Thyroid gland (tissue), 4 donors: ENCODE results near the gene BIK.

ENCODE experiments used
- CTCF ChIP-seq, 6 experiments: fragments of 200-600 bp in 3 of 6; fragments of 450-650 bp in 3 of 6; sonication (generic) in 3 of 6; IDR thresholded peaks; one replicate each; pipeline ENCODE4 v1.5.1; 2016 to 2019; ENCODE audit warnings: antibody characterized with exemption in 6 of 6, mild to moderate bottlenecking in 2 of 6, inconsistent platforms in 1 of 6, moderate library complexity in 1 of 6
- POLR2A ChIP-seq, 2 donors: fragments of 450-650 bp; IDR thresholded peaks; one replicate each; pipeline ENCODE4 v1.6.1; 2017; ENCODE audit warnings: antibody characterized with exemption in 2 of 2, mild to moderate bottlenecking in 2 of 2, moderate library complexity in 1 of 2

GRCh38 chr22:43157874-43158546, 47.5 kb downstream of the BIK start:
- TF ChIP-seq CTCF (IDR thresholded peaks at IDR 0.05) = no peak
- TF ChIP-seq POLR2A (IDR thresholded peaks at IDR 0.05) = no peak
